GM12875 (cell line): ENCODE measurements around the gene GLT8D2.

Experiments used
- H3K4me3 ChIP-seq: one replicate; pipeline ENCODE4 v1.5.1; 2011; ENCODE audit warnings: low read depth, low read length, control low read depth
- CTCF ChIP-seq: IDR thresholded peaks from 2 replicates; pipeline ENCODE4 v1.5.1; 2011; ENCODE audit warnings: low read depth, mild to moderate bottlenecking, control low read depth, inconsistent platforms, low read length, moderate library complexity, borderline replicate concordance; ENCODE audit not compliant: insufficient read depth

The GLT8D2 gene

GRCh38 chr12:104012331-104012730 is 37.7 kb downstream of the GLT8D2 start:
- H3K4me3 ChIP-seq: no peak overlapping the region
- TF ChIP-seq CTCF: no peak

DNA sequence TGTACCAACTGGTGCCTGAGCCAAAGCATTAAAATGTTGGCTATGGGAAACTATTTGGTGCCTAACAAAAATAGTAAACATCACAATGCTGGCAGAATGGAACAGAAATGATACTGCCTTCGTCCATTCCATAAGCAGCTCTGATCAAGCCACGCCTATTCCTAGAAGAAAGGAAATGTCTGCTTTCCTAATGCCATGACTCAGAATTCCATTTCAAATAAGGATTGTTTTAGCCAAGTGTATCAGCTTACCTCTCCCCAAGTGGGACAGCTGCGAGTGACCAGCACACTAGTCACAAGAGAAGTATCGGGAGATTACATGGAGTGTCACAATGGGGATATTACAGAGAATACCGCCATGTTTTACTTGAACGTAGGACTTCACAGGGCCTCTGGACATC is 38.7 kb downstream of the GLT8D2 start:
- H3K4me3 ChIP-seq: no peak overlapping the region
- no peak for TF ChIP-seq CTCF

DNA sequence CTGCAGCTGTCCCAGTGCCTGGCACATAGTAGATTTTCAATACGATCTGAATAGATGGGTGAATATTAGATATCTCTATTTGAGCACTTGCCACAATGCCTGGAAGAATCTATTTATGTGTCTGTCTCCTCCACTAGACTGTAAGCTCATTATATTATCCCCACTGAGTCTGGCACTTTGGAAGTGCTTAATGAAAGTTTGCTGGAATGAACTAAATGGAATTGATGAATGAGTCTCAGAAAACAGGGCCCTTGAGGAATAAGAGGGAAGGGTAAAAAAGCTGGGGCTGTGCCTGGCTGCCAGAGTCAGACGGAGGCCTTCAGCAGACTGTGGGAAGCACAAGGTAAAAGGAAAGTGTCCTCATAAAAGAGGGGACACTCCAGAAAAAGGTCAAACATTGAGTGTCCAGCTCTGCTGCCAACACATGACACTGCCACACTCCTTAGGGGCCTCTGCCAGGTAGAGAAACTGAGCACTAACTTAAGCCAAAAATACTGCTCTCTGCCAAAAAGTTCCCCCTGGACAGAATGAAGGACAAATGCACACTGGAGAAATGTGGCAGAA is 39.3 kb downstream of the GLT8D2 start:
- no peak overlapping the region for H3K4me3 ChIP-seq
- no peak for TF ChIP-seq CTCF

DNA sequence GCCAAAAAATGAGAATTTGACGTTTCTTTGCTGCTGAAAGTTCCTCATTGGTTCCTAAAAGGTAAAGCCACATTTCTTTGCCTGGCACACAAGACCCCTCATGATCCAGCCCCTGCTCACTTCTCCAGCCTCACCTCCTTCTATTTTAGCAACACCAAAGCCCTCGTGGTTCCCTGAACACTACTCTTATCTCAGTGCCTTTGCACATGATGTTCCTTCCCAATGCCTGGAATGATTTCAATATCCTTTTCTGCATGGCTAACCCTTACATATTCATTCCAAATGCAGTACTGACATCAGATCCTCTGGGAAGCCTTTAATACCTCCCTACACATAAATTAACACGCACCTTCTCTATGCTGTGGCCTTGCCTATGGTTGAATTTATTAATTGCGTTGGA is 39.9 kb downstream of the GLT8D2 start:
- no peak overlapping the region for H3K4me3 ChIP-seq
- TF ChIP-seq CTCF: no peak

GRCh38 chr12:104006929-104007328 is 43.1 kb downstream of the GLT8D2 start:
- no peak overlapping the region for H3K4me3 ChIP-seq
- no peak for TF ChIP-seq CTCF

DNA sequence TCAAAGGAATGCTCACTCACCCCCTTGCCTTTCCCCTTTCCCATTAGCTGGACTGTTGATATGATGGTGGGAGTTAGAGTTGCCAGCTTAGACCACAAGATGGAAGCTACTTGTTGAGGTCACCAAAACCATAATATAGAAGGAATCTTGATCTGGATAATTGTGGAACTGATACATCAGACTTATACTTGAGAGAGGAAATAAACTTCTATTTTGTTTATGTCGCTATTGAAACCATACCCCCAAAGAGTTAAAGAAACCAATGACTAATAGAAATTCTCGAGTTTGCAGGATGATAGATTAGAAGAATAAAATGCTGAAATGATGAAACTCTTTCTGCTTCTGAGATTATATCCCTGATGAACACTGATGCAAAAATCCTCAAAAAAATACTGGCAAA is 46.4 kb downstream of the GLT8D2 start:
- H3K4me3 ChIP-seq: no peak overlapping the region

More for the DNA sequence above, 46.4 kb downstream of the GLT8D2 start:
- TF ChIP-seq CTCF: no peak
